H54 (cell line): ENCODE measurements around the gene STK31.
A peak's percentile ranks its signal among the peaks of the same experiment; 100 is the strongest.
"Not testable (repeated sequence)": the region's sequence is repeated elsewhere in the genome, so short reads cannot be mapped to it uniquely, and the experiment has no call there.

ENCODE experiments used
- DNase-seq: peaks from one replicate; pipeline ENCODE4 v3.0.0; 2011; ENCODE audit warnings: low spot score, mixed read lengths; ENCODE audit not compliant: insufficient read length
- FAIRE-seq: peaks from 3 replicates; lab custom pipeline; 2011; peaks lifted over from hg19 to GRCh38; lab: Jason Lieb, UNC
- POLR2A ChIP-seq: IDR thresholded peaks from 2 replicates; pipeline ENCODE4 v1.6.1; 2011; ENCODE audit warnings: low read depth, mild to moderate bottlenecking, low read length

Gene STK31, protein sequence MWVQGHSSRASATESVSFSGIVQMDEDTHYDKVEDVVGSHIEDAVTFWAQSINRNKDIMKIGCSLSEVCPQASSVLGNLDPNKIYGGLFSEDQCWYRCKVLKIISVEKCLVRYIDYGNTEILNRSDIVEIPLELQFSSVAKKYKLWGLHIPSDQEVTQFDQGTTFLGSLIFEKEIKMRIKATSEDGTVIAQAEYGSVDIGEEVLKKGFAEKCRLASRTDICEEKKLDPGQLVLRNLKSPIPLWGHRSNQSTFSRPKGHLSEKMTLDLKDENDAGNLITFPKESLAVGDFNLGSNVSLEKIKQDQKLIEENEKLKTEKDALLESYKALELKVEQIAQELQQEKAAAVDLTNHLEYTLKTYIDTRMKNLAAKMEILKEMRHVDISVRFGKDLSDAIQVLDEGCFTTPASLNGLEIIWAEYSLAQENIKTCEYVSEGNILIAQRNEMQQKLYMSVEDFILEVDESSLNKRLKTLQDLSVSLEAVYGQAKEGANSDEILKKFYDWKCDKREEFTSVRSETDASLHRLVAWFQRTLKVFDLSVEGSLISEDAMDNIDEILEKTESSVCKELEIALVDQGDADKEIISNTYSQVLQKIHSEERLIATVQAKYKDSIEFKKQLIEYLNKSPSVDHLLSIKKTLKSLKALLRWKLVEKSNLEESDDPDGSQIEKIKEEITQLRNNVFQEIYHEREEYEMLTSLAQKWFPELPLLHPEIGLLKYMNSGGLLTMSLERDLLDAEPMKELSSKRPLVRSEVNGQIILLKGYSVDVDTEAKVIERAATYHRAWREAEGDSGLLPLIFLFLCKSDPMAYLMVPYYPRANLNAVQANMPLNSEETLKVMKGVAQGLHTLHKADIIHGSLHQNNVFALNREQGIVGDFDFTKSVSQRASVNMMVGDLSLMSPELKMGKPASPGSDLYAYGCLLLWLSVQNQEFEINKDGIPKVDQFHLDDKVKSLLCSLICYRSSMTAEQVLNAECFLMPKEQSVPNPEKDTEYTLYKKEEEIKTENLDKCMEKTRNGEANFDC

GRCh38 chr7:23710000-23710399 lies at the start of gene STK31:
Gene STK31 (plus strand): TSS chr7:23710219. CDS start chr7:23710286, 67 bp downstream.
- no peak for TF ChIP-seq POLR2A
- FAIRE-seq = no peak
- no peak for DNase-seq

DNA sequence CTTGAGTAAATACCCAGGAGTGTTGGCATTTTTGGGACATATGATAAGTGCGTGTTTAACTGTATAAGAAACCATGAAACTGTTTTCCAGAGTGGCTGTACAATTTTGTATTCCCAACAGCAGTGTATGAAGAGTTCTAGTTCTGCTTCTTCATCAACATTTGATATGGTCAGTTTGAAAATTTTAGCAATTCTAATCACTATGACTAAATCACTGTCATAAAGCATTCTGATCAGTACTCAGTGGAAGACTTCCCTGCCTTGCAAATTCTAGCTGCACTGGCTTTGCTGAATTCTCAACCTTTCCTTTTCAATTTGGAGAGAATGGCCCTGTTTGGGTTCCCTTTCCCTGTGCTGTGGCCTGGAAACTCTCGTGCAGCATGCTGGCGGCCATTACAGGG lies 48.6 kb upstream of the STK31 start:
- TF ChIP-seq POLR2A = no peak
- DNase-seq (no peak), FAIRE-seq (no peak)

GRCh38 chr7:23662124-23662983 lies 47.7 kb upstream of the STK31 start:
- no peak for TF ChIP-seq POLR2A
- DNase-seq (no peak), FAIRE-seq (no peak)

GRCh38 chr7:23662984-23663313 lies 47.1 kb upstream of the STK31 start:
- DNase-seq (no peak), FAIRE-seq (no peak)
- no peak for TF ChIP-seq POLR2A

DNA sequence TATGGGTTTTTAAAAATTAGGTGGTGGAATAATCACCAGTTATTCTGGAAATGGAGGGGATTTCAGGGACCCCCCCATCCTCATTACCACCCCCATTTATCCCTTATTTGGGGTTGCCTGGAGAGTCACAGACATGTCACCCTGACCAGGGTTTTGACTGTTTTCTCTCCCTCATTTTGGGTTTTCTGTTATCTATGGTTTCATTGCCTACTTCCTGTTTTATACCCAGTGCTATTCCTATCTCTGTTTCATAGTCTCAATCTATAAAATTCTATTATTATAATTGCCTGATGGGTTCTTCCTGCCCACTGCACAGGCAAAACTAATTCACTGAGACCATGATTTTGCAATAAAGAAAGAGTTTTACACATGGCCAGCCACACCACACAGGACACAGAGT lies 45.9 kb upstream of the STK31 start:
- no peak for FAIRE-seq
- DNase-seq = no peak
- TF ChIP-seq POLR2A = no peak

GRCh38 chr7:23672033-23672432 lies 38.0 kb upstream of the STK31 start:
- TF ChIP-seq POLR2A = no peak
- DNase-seq = no peak
- no peak for FAIRE-seq

- TF ChIP-seq POLR2A = no peak
- DNase-seq (peak; percentile 59), FAIRE-seq (no peak)
These were observed 30.1 kb upstream of the STK31 start, which contains the start of gene FAM221A for GRCh38 chr7:23679898-23680413. Gene FAM221A (plus strand): TSS chr7:23680199. CDS start chr7:23680219, 20 bp downstream.

DNA sequence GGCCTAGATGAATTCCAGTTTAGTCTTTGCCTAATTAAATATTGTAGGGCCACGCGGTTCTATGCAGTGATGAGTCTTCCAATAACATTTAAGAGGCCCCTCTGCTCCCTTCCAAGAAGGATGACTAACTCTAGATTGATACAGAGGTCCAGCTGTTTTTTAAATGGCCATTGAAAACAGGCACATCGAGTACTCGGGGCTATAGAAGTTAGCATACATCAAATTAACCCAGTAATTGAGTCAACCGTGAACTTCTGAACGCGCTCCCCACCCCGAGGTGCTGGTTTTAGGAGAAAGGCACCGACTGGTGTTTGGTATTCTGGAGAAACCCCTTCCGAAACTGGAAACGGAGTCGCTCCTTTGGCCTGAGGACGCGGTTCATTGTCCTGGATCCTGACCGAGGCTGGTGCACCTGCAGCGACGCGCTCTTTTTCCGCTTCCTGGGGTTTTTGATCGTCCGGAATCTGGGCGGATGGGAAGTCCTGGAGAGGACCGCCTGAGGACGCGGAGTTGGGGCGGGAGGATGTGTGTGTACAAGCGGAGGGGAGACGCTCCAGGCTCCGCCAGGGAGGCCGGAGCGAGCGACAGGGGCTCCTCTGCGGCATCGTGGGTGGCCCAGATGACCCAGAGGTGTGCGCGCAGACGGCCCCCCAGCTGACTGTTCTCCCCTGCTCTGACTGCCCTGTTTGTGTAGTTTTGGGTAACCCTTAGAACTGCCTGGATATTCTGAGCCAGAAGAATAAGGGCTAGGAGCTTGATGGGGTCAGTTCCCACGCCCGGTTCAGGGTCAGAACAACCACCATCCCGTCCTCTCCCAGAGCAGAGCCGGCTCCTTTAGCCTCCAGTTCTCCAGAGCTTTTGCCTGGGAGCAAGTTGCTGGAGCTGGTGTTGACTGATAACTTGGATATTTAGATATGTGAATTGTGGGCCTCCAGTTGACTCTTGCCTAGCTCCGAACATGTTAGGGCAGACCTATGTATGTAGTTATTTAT lies 29.3 kb upstream of the STK31 start:
- FAIRE-seq (no peak), DNase-seq (peak; percentile 17)
- no peak for TF ChIP-seq POLR2A

- not testable (repeated sequence) for FAIRE-seq
These were observed 26.0 kb upstream of the STK31 start for GRCh38 chr7:23684041-23684440.

DNA sequence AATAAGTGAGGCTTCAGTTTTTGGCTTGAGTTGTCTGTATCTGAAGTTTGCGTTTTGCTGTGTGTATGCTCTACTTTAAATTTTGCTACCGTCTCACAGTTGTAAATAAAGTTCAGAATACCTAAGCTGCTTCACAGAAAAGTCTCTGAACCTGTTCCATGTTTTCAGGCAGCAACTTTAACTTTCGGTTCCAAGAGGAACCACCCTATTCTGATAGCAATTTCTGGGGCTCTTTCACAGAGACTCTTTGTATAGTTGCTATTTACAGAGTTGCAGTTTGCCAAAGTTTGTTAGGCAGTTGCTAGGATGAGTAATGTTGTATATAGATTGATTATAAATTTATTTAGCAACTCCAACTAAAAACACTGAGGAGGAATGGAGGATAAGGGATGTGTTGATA lies 24.3 kb upstream of the STK31 start:
- TF ChIP-seq POLR2A = no peak
- no peak for FAIRE-seq
- DNase-seq = no peak

More at GRCh38 chr7:23684041-23684440, 26.0 kb upstream of the STK31 start:
- DNase-seq = not testable (repeated sequence)

DNA sequence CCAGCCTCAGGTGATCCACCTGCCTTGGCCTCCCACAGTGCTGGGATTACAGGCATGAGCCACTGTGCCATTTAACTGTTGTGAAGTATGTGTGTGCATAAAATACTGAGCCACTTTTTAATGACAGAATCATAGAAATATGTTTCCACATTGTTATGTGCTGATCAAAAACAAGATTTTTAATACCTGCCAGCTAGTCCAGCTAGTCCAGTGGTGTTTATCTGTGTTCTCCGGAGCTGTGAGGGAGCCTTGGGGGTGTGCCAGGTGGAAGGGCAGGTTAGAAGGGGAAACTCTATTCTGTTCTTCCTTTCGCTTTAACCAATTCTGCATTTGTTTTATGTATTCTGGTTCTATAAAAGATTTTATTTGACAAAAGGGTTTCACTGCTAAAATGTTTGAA lies 23.0 kb upstream of the STK31 start:
- FAIRE-seq (no peak), DNase-seq (no peak)
- no peak for TF ChIP-seq POLR2A

DNA sequence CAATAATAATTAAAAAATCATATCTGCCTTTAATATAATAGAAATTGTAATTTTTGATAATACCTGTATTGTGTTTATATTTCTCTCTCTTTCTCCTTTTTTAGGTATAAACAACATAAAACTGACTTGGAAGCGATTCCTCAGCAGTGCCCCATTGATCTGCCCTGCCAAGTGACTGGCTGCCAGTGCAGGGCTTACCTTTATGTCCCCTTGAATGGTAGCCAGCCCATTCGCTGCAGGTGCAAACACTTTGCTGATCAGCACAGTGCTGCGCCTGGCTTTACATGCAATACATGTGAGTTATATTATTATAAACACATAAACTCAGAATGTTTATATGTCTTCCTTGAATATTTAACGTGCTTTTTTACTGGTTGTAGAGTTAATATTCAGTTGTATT lies 20.9 kb upstream of the STK31 start:
- DNase-seq = no peak
- TF ChIP-seq POLR2A = no peak
- no peak for FAIRE-seq
